Measurements from ENCODE around the gene HIRIP3. TPM values are rescaled to one million over a fixed set of nuclear protein-coding genes. Genes with fewer than 3 reads are reported as not detected.
A peak's percentile ranks its signal among the peaks of the same experiment; 100 is the strongest.
"Not testable (repeated sequence)": the region's sequence is repeated elsewhere in the genome, so short reads cannot be mapped to it uniquely, and the experiment has no call there.

The HIRIP3 gene
- total RNA-seq, 1 experiment from 2014 or later: 31.6 TPM

GRCh38 chr16:30016555-30017276 is 21.3 kb upstream of the HIRIP3 start:
- DNase-seq (ENCODE audit: low spot score): no peak

GRCh38 chr16:30015450-30015849 is 20.0 kb upstream of the HIRIP3 start:
- DNase-seq (ENCODE audit: low spot score): not testable (repeated sequence)

GRCh38 chr16:30012598-30012997 is 17.2 kb upstream of the HIRIP3 start:
- not testable (repeated sequence) for DNase-seq (ENCODE audit: low spot score)

- no peak for DNase-seq (ENCODE audit: low spot score)
Observed at GRCh38 chr16:30011714-30012504, 16.5 kb upstream of the HIRIP3 start.

GRCh38 chr16:30010844-30011713 is 15.7 kb upstream of the HIRIP3 start, which contains the start of gene DOC2A:
Gene DOC2A, minus strand, starts transcription at chr16:30011027. Its CDS starts 805 bp downstream, at chr16:30010222.
- no peak for DNase-seq (ENCODE audit: low spot score)

- no peak for DNase-seq (ENCODE audit: low spot score)
Observed at GRCh38 chr16:30009990-30010843, 14.8 kb upstream of the HIRIP3 start.

GRCh38 chr16:30009085-30009862 is 13.9 kb upstream of the HIRIP3 start:
- DNase-seq (ENCODE audit: low spot score): no peak

- DNase-seq (ENCODE audit: low spot score): no peak
Observed at GRCh38 chr16:30007378-30007895, 12.0 kb upstream of the HIRIP3 start.

- no peak for DNase-seq (ENCODE audit: low spot score)
Observed at GRCh38 chr16:30006659-30007377, 11.4 kb upstream of the HIRIP3 start.

- DNase-seq (ENCODE audit: low spot score): no peak
Observed at GRCh38 chr16:30006095-30006473, 10.7 kb upstream of the HIRIP3 start.

- peak; percentile 42 for DNase-seq (ENCODE audit: low spot score)
Observed at GRCh38 chr16:30005341-30006094, 10.1 kb upstream of the HIRIP3 start.

- DNase-seq (ENCODE audit: low spot score): no peak
Observed at GRCh38 chr16:30004811-30005242, 9.4 kb upstream of the HIRIP3 start.

GRCh38 chr16:30004424-30004776 is 9.0 kb upstream of the HIRIP3 start:
- DNase-seq (ENCODE audit: low spot score): no peak

GRCh38 chr16:30003670-30004423 is 8.4 kb upstream of the HIRIP3 start:
- DNase-seq (ENCODE audit: low spot score): no peak

GRCh38 chr16:30002614-30003346 is 7.4 kb upstream of the HIRIP3 start:
- DNase-seq (ENCODE audit: low spot score): no peak

GRCh38 chr16:30000735-30001631 is 5.6 kb upstream of the HIRIP3 start:
- DNase-seq (ENCODE audit: low spot score): no peak
